HG02763 (cell line): Measurements from ENCODE around the gene SH3PXD2A.
"Not testable (repeated sequence)": the region's sequence is repeated elsewhere in the genome, so short reads cannot be mapped to it uniquely, and the experiment has no call there.

Experiments used
- ATAC-seq: cut with Tn5 transposase; IDR thresholded peaks from one replicate; pipeline ENCODE4 v1.9.1; 2021; ENCODE audit warnings: mild to moderate bottlenecking, moderate library complexity; ENCODE audit not compliant: unreplicated experiment

Gene SH3PXD2A

DNA sequence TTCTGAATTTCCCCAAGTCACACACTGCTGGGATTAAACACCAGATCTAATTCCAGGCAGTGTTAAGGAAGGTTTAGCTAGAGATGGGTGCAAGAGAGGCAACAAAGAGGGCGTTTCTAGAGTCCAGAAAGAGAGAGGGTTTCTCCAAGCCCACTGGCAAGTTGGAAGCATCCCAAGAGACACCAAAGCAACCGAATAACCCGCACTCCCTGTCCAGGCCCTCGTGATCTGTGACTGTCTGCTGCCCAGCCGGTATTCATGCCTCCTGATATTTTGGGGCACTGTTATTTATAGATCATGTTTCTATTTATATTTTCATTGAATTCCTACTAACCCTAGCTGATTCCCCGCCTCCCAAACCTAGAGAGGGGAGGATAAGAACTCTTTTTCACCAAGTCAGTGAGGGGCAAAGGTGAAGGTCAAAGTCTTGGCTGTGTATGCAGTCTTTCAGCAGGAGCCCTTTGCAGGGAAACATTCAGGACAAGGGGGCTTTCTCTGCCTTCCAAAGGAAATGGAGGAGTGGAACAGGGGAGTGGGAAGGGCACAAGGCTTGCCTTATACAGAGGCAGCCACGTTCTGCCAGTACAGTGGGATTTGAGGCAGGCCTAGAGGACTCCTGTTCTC is 103.6 kb downstream of the SH3PXD2A start:
- ATAC-seq, result no peak

DNA sequence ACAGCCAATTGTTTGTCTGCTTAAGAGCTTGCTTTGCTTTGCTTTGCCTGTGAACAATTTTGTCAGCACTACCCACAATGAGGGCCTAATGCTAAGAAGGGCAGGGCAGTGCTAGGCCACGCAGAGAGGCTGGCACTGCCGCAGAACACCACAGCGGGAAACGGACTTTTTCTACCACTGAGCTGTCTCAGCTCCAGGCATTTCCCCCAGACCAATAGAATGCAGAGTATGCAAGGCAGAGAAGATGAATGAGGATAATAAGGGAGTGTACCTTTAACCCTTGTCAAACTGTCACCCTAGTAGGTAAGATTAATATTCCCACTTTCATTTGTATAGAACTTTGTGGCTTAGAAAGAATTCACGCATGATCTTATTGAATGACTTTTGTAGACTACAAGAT is 104.5 kb downstream of the SH3PXD2A start:
- ATAC-seq, result no peak

GRCh38 chr10:103749779-103750178 is 105.6 kb downstream of the SH3PXD2A start:
- ATAC-seq, result no peak

GRCh38 chr10:103748020-103748419 is 107.4 kb downstream of the SH3PXD2A start:
- ATAC-seq, result no peak

DNA sequence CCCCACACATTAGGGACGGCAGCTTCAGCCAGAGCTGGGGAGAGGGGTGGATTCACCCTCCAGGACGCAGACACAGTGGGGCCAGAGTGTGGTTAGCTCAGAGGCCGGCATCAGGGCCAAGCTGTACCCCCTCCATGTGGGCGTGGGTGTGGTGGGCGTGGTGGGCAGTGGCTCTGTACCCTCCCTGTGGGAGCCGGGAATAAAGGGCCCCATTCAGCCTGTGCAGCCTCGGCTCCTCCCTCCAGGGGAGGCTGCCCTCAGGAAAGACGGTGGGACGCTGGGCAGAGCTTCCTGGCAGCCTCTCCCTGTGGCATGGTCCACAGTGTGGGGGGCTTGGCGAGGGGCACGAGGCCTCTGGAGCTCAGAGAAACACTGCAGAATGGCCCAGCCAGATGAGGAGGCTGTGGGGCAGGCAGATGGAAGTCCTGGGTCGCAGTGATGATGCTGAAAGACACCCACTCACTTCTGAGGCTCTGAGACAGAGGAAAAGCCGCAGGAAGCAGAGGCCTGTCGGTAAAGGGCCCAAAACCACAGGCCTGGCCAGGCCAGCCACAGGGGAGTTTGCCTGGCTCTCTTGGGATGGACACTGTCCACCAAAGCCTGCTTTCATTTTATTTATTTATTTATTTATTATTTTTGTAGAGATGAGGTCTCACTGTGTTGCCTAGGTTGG is 108.0 kb downstream of the SH3PXD2A start:
- ATAC-seq, result no peak

GRCh38 chr10:103746598-103746997 is 108.8 kb downstream of the SH3PXD2A start:
- ATAC-seq, result no peak

GRCh38 chr10:103745341-103746247 is 109.8 kb downstream of the SH3PXD2A start:
- ATAC-seq, result no peak

- ATAC-seq, result no peak
Measured at GRCh38 chr10:103742824-103743223, 112.6 kb downstream of the SH3PXD2A start.

- no peak for ATAC-seq
Measured at GRCh38 chr10:103740611-103741010, 114.8 kb downstream of the SH3PXD2A start.

- no peak for ATAC-seq
Measured at GRCh38 chr10:103739039-103739764, 116.2 kb downstream of the SH3PXD2A start.

- ATAC-seq, result no peak
Measured at GRCh38 chr10:103737735-103738367, 117.5 kb downstream of the SH3PXD2A start.

DNA sequence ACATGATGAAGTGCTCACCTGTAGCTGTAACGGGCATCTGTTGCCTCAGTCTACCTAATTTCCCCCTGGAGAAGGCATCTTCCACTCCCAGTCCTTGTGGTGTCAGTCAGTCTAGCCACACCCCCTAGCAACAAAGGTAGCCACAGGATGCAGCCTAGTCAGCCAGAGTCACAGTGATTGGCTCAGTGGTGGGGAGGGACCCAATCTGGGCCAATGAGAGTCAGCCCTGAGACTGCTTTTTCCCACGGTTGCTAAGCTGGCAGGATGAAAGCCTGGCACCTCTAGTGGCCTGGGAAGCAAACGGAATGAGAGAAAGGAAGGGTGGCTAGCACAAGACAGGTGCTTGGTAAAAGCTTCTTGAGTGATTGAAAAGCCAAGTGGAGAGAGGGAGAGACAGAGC is 118.6 kb downstream of the SH3PXD2A start:
- ATAC-seq, result no peak

DNA sequence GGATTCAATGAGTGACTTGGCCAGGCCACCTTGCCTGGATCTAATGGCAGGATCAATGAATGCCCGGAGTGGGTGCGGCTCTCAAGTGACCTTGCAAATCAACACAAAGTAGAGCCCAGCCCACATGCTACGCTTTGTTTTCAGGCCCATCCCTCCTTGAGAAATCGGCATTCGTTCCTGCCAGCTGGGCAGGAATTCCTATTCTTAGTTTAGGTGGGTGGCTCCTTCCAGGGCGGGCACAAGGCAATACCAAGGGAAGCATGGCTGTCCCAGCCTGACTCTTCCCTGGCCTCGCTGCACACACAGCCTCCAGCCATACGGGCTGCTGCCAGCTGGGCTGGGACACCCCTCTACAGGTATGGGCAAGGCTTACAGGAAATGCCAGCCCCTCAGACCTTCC is 119.3 kb downstream of the SH3PXD2A start:
- ATAC-seq, result no peak

DNA sequence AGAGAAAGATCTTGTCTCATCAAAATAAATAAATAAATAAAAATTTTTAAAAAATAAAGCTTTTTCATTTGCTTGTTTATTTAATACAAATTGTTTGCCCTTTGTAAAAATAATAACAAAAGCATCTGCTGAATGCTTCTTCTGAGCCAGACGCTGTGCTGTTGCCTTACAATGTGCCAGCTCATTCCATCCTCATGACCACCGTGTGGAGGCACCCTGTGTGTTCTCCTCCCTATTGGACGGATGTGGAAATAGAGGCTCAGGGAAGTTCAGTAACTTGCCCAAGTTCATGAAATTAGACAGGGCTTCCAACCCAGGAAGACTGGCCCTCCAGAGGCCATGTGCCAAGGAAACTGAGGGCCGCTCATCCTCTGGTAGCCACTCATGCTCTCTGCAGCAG is 120.6 kb downstream of the SH3PXD2A start:
- ATAC-seq, result no peak

DNA sequence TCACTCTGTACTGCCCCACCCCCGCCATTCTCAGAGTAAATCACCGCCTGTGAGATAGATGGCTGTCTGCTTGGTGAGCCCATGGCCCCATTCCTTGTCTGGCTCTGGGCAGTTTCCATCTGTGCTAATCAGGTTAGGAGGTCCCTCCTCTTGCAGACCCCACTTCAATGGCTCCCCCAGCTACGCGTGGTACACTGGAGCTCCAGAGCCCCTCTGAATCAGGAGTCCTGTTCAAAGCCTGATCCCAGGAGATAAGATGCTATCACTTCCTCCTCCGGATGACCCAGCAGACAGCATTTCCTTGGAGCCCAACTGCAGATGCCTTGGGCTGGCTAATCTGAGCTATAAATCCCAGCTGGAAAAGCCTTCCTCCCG is 122.3 kb downstream of the SH3PXD2A start:
- ATAC-seq, result no peak

- ATAC-seq, result no peak
Measured at GRCh38 chr10:103732339-103733044, 122.9 kb downstream of the SH3PXD2A start.

GRCh38 chr10:103731609-103732270 is 123.6 kb downstream of the SH3PXD2A start:
- no peak for ATAC-seq

DNA sequence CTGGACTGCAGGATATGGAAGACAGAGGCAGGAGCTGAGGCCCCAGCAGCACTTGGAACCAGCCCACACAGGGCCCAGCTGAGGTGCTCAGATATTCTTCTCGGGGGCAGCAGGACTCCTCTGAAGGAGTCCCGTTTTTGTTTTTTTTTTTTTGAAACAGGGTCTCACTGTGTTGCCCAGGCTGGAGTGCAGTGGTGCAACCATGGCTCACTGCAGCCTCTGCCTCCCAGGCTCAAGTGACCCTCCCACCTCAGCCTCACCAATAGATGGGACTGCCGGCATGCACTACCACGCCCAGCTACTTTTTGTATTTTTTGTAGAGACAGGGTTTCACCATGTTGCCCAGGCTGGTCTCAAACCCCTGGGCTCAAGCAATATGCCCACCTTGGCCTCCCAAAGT is 124.3 kb downstream of the SH3PXD2A start:
- not testable (repeated sequence) for ATAC-seq

GRCh38 chr10:103729851-103730250 is 125.5 kb downstream of the SH3PXD2A start:
- no peak for ATAC-seq
